GM12874 (cell line): Measurements from ENCODE around the gene ZDHHC1.

Source experiments
- CTCF ChIP-seq: IDR thresholded peaks from 2 replicates; pipeline ENCODE4 v1.5.1; 2011; ENCODE audit warnings: low read depth, mild to moderate bottlenecking, control low read depth, low read length, moderate library complexity; ENCODE audit not compliant: insufficient read depth

ZDHHC1 gene

DNA sequence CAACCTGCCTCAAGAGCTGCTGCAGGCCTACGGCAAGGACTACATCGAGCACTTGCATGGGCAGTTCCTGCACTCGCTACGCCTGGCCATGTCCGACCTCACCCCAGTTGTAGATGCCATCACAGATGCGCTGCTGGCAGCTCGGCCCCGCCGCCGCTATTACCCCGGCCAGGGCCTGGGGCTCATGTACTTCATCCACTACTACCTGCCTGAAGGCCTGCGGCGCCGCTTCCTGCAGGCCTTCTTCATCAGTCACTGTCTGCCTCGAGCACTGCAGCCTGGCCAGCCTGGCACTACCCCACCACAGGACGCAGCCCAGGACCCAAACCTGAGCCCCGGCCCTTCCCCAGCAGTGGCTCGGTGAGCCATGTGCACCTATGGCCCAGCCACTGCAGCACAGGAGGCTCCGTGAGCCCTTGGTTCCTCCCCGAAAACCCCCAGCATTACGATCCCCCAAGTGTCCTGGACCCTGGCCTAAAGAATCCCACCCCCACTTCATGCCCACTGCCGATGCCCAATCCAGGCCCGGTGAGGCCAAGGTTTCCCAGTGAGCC is 20.4 kb upstream of the ZDHHC1 start:
- TF ChIP-seq CTCF = no peak

- TF ChIP-seq CTCF = no peak
Observed at GRCh38 chr16:67435758-67436164, 19.5 kb upstream of the ZDHHC1 start.

GRCh38 chr16:67433131-67433719 is 16.9 kb upstream of the ZDHHC1 start:
- no peak for TF ChIP-seq CTCF

GRCh38 chr16:67432506-67432890 is 16.2 kb upstream of the ZDHHC1 start:
- TF ChIP-seq CTCF = no peak

DNA sequence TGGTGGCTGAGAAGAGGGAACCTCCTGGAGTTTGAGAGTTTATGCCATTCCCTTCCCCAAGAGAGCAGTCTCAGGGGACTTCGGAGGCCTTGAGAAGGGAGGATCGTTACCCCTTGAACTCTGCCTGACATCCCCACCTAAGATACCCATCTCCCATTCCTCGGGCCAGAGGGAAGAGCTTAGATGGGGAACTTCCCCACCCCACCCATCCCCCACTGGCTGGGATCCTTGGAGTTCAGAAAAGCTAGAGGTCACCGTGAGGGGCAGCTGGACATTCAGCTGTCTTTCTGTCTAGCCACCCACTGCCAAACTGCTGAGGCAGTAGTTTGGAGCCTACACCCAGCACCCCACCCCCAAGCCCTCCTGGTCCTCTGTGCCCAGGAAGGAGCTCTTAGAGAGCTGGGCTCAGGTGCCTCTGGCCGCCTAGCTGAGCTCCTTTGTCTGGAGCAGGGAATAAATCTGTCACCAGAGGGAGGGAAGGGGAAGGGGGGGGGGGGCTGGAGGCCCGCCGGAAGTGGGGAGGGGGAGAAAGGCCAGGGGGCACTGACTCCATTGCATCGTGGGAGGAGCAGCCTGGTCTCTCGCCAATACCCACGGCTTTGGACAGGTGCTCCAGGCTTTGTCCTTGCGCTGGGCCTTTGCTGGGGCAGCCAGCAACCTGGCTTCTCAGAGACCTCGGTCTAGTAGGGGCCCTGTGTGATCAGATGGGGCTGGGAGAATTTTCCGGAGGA is 15.7 kb upstream of the ZDHHC1 start:
- TF ChIP-seq CTCF = no peak

GRCh38 chr16:67430977-67431774 is 14.9 kb upstream of the ZDHHC1 start, which contains the start of gene HSD11B2:
TSS of gene HSD11B2 (plus strand) at chr16:67431121. CDS start at chr16:67431249, 128 bp downstream.
- TF ChIP-seq CTCF = no peak

- TF ChIP-seq CTCF = no peak
Observed at GRCh38 chr16:67430504-67430976, 14.3 kb upstream of the ZDHHC1 start.
